Breast epithelium (tissue), 4 donors: ENCODE measurements around the gene KCNA1. TPM values are rescaled to one million over a fixed set of nuclear protein-coding genes. Genes with fewer than 3 reads are reported as not detected.
A peak's percentile ranks its signal among the peaks of the same experiment; 100 is the strongest.

ENCODE experiments used
- DNase-seq, 2 donors: peaks; one replicate each; pipeline ENCODE4 v3.0.0-alpha.2; 2019; ENCODE audit warnings: low spot score in 2 of 2
- H3K27ac ChIP-seq, 2 donors: fragments of 200-600 bp; sonication (generic) in 1 of 2; one replicate each; pipeline ENCODE4 v1.5.1; 2016 to 2019; ENCODE audit warnings: mild to moderate bottlenecking in 1 of 2
- H3K27me3 ChIP-seq, 2 donors: fragments of 200-600 bp; sonication (generic) in 1 of 2; one replicate each; pipeline versions ENCODE4 v1.5.1 to v1.6.0; 2017 to 2019; ENCODE audit warnings: control low read depth in 1 of 2, mild to moderate bottlenecking in 1 of 2
- H3K36me3 ChIP-seq: fragments of 200-600 bp; one replicate; pipeline ENCODE4 v1.5.1; 2019
- H3K4me1 ChIP-seq, 2 donors: fragments of 200-600 bp; sonication (generic); one replicate each; pipeline ENCODE4 v1.5.1; 2016 to 2019; ENCODE audit warnings: control low read depth in 1 of 2
- H3K4me3 ChIP-seq, 3 donors: fragments of 200-600 bp; sonication (generic); 1 replicate in 2 of 3; 2 replicates in 1 of 3; pipeline ENCODE4 v1.5.1; 2016 to 2019; ENCODE audit warnings: mild to moderate bottlenecking in 3 of 3, moderate library complexity in 2 of 3
- H3K9me3 ChIP-seq, 2 donors: fragments of 200-600 bp; sonication (generic) in 1 of 2; one replicate each; pipeline ENCODE4 v1.5.1; 2016 to 2019; ENCODE audit warnings: control low read depth in 1 of 2
- CTCF ChIP-seq, 3 donors: fragments of 450-650 bp; IDR thresholded peaks; one replicate each; pipeline ENCODE4 v1.5.1; 2016 to 2017; ENCODE audit warnings: antibody characterized with exemption in 3 of 3, mild to moderate bottlenecking in 3 of 3, moderate library complexity in 3 of 3
- POLR2A ChIP-seq: fragments of 450-650 bp; IDR thresholded peaks from one replicate; pipeline ENCODE4 v1.6.1; 2016; ENCODE audit warnings: antibody characterized with exemption, mild to moderate bottlenecking, moderate library complexity
- POLR2AphosphoS5 ChIP-seq, 3 donors: sonication (generic); formaldehyde crosslinking; IDR thresholded peaks; one replicate each; pipeline ENCODE4 v1.6.1; 2017; ENCODE audit warnings: antibody characterized with exemption in 3 of 3
- intact Hi-C: fragments of 100-400 bp; cut with DNase I; formaldehyde crosslinking; loops from one replicate; pipeline ENCODE4 v1.15.1; 2023; ENCODE audit warnings: low total_unique reads
- total RNA-seq, 3 donors: library from RNA; depleted of rRNA; stranded (reverse); fragments of >200 nt; gene quantifications; one replicate each; pipeline ENCODE4 v1.1.0, GENCODE V29; 2016

The KCNA1 gene
- total RNA-seq, 3 donors from 2014 or later = 0.48 to 1.3 (median 1.3) TPM

- intact Hi-C loops = no loop called here
Measured at GRCh38 chr12:4915752-4916151, 6.0 kb downstream of the KCNA1 start.

GRCh38 chr12:4918950-4919660, 9.4 kb downstream of the KCNA1 start:
- no peak for TF ChIP-seq POLR2A
- no peak for TF ChIP-seq CTCF (IDR thresholded peaks at IDR 0.05)
- no peak for TF ChIP-seq POLR2AphosphoS5 (IDR thresholded peaks at IDR 0.05)
- Histone ChIP-seq H3K4me3 (peak overlapping the region in 1 of 3 donors; percentile 8), H3K9me3 (no peaks in the 10 kb centered on the region), H3K27ac (no peak overlapping the region), H3K27me3 (no peaks in the 10 kb centered on the region), H3K4me1 (peaks cover 0 to 7% of the 10 kb centered on the region in 2 donors), H3K36me3 (no peaks in the 10 kb centered on the region)
- intact Hi-C loops = no loop called here
- peak in 1 of 2 donors; percentile 35 for DNase-seq

More at GRCh38 chr12:4915752-4916151, 6.0 kb downstream of the KCNA1 start:
- peaks cover 0 to 9% of the 10 kb centered on the region in 2 donors for H3K27me3 ChIP-seq
- peaks cover 0 to 7% of the 10 kb centered on the region in 2 donors for H3K4me1 ChIP-seq
- H3K4me3 ChIP-seq = no peak overlapping the region
- no peaks in the 10 kb centered on the region for H3K36me3 ChIP-seq
- H3K9me3 ChIP-seq = no peaks in the 10 kb centered on the region
- DNase-seq = no peak
- no peak overlapping the region for H3K27ac ChIP-seq
- no peak for TF ChIP-seq POLR2A
- TF ChIP-seq CTCF (IDR thresholded peaks at IDR 0.05) = no peak
- no peak for TF ChIP-seq POLR2AphosphoS5 (IDR thresholded peaks at IDR 0.05)

- intact Hi-C loops = no loop called here
Measured at GRCh38 chr12:4932576-4932975, 22.9 kb downstream of the KCNA1 start.

GRCh38 chr12:4933411-4933810, 23.7 kb downstream of the KCNA1 start:
- intact Hi-C loops = no loop called here
- Histone ChIP-seq H3K27ac (no peak overlapping the region), H3K4me3 (no peak overlapping the region), H3K36me3 (no peaks in the 10 kb centered on the region), H3K27me3 (no peaks in the 10 kb centered on the region), H3K9me3 (no peaks in the 10 kb centered on the region), H3K4me1 (no peaks in the 10 kb centered on the region)
- DNase-seq = no peak
- TF ChIP-seq POLR2A (no peak), CTCF (IDR thresholded peaks at IDR 0.05) (no peak), POLR2AphosphoS5 (IDR thresholded peaks at IDR 0.05) (no peak)

More at GRCh38 chr12:4932576-4932975, 22.9 kb downstream of the KCNA1 start:
- Histone ChIP-seq H3K9me3 (no peaks in the 10 kb centered on the region), H3K4me3 (no peak overlapping the region), H3K27ac (no peak overlapping the region), H3K36me3 (no peaks in the 10 kb centered on the region), H3K27me3 (no peaks in the 10 kb centered on the region), H3K4me1 (no peaks in the 10 kb centered on the region)
- TF ChIP-seq POLR2AphosphoS5 (IDR thresholded peaks at IDR 0.05) (no peak), POLR2A (no peak), CTCF (IDR thresholded peaks at IDR 0.05) (no peak)
- DNase-seq = no peak

- no peaks in the 10 kb centered on the region for H3K27me3 ChIP-seq
- H3K4me3 ChIP-seq = no peak overlapping the region
Measured at GRCh38 chr12:4934407-4935035, 24.8 kb downstream of the KCNA1 start.

More at GRCh38 chr12:4934407-4935035, 24.8 kb downstream of the KCNA1 start:
- no peak for DNase-seq
- Histone ChIP-seq H3K4me1 (no peaks in the 10 kb centered on the region), H3K27ac (no peak overlapping the region), H3K9me3 (no peaks in the 10 kb centered on the region), H3K36me3 (no peaks in the 10 kb centered on the region)
- intact Hi-C loops = no loop called here
- no peak for TF ChIP-seq POLR2AphosphoS5 (IDR thresholded peaks at IDR 0.05)
- no peak for TF ChIP-seq CTCF (IDR thresholded peaks at IDR 0.05)
- no peak for TF ChIP-seq POLR2A
